AG04450 (cell line): ENCODE data around the gene UQCRQ. TPM values are rescaled to one million over a fixed set of nuclear protein-coding genes. Genes with fewer than 3 reads are reported as not detected.

ENCODE experiments used
- CTCF ChIA-PET: fragments of 300-600, 350-600 bp; formaldehyde crosslinking; extraction: SDS; loops from one replicate; lab custom pipeline; 2022; ENCODE audit warnings: antibody characterized with exemption, inconsistent platforms; lab: Charles Lee
- POLR2A ChIA-PET: fragments of 350-600 bp; formaldehyde crosslinking; extraction: SDS; loops from one replicate; lab custom pipeline; 2021; ENCODE audit warnings: antibody characterized with exemption, inconsistent platforms; lab: Yijun Ruan, JAX
- DNase-seq: peaks from one replicate; pipeline ENCODE4 v3.0.0-alpha.2; 2011; ENCODE audit warnings: low read depth, low spot score
- H3K27ac ChIP-seq: one replicate; pipeline ENCODE4 v1.5.1; 2012; ENCODE audit warnings: low read depth, low read length, control low read depth
- H3K27me3 ChIP-seq: one replicate; pipeline ENCODE4 v1.6.0; 2012; ENCODE audit warnings: low read length; ENCODE audit not compliant: control insufficient read depth, insufficient read depth
- H3K4me3 ChIP-seq: 2 replicates; pipeline ENCODE4 v1.5.1; 2011; ENCODE audit warnings: mild to moderate bottlenecking, low read depth, low read length, control low read depth
- H3K9me3 ChIP-seq: 2 replicates; pipeline ENCODE4 v1.5.1; 2012; ENCODE audit warnings: low read length; ENCODE audit not compliant: control insufficient read depth, insufficient read depth
- CTCF ChIP-seq: IDR thresholded peaks from 2 replicates; pipeline ENCODE4 v1.5.1; 2011; ENCODE audit warnings: low read depth, low read length, control low read depth, inconsistent platforms
- polyA plus RNA-seq: library from polyadenylated mRNA; depleted of rRNA; stranded (reverse); fragments of >200 nt; gene quantifications from 2 replicates; pipeline ENCODE4 v1.2.3, GENCODE V29; 2011

Gene UQCRQ
- polyA plus RNA-seq, 1 experiment: 318 TPM

- H3K4me3 ChIP-seq: no peak overlapping the region
- DNase-seq: no peak
- ChIA-PET CTCF (interaction anchor here (0.6 to 3.5 kb wide), 4 partner anchors 9 to 451 kb away, joined by 3 to 18 read pairs (median 4); no protein-coding TSS in a partner anchor), POLR2A (interaction anchor here (1.3 to 2.5 kb wide), 3 partner anchors 15 to 451 kb away, joined by 3 to 10 read pairs (median 3); partner anchors contain the start of genes GDF9 and UQCRQ)
- H3K27ac ChIP-seq: peak overlapping the region; percentile 95
- no peak for TF ChIP-seq CTCF
- no peaks in the 10 kb centered on the region for H3K9me3 ChIP-seq
- H3K27me3 ChIP-seq: no peaks in the 10 kb centered on the region
These were observed 27.7 kb upstream of the UQCRQ start for GRCh38 chr5:132838516-132839282.

- CTCF ChIA-PET: interaction anchor here (0.6 to 3.5 kb wide), 6 partner anchors 9 to 452 kb away, joined by 3 to 18 read pairs (median 4); partner anchors contain the start of gene SHROOM1
- peak overlapping the region; percentile 95 for H3K27ac ChIP-seq
- TF ChIP-seq CTCF: no peak
These were observed 26.8 kb upstream of the UQCRQ start for GRCh38 chr5:132839426-132840301.

GRCh38 chr5:132840313-132840712 lies 26.1 kb upstream of the UQCRQ start:
- no peak for DNase-seq
- Histone ChIP-seq H3K27me3 (no peaks in the 10 kb centered on the region), H3K4me3 (no peak overlapping the region), H3K27ac (peak overlapping the region; percentile 95), H3K9me3 (no peaks in the 10 kb centered on the region)
- CTCF ChIA-PET: interaction anchor here (1.0 to 3.5 kb wide), 5 partner anchors 10 to 453 kb away, joined by 3 to 18 read pairs (median 3); partner anchors contain the start of gene SHROOM1
- POLR2A ChIA-PET: interaction anchor here (1.2 to 2.5 kb wide), 3 partner anchors 26 to 452 kb away, joined by 3 to 10 read pairs (median 5); partner anchors contain the start of genes GDF9 and UQCRQ
- TF ChIP-seq CTCF: no peak

More at GRCh38 chr5:132839426-132840301, 26.8 kb upstream of the UQCRQ start:
- POLR2A ChIA-PET: interaction anchor here (1.2 to 2.5 kb wide), 4 partner anchors 14 to 452 kb away, joined by 3 to 10 read pairs (median 4); partner anchors contain the start of genes GDF9 and UQCRQ
- DNase-seq: peak; percentile 41
- H3K9me3 ChIP-seq: no peaks in the 10 kb centered on the region
- no peak overlapping the region for H3K4me3 ChIP-seq
- H3K27me3 ChIP-seq: no peaks in the 10 kb centered on the region

GRCh38 chr5:132840896-132841295 lies 25.5 kb upstream of the UQCRQ start:
- ChIA-PET POLR2A (interaction anchor here (0.6 to 2.5 kb wide), 2 partner anchors 25 to 314 kb away, joined by 3 to 10 read pairs; partner anchors contain the start of genes GDF9 and UQCRQ), CTCF (interaction anchor here (0.9 to 3.5 kb wide), 4 partner anchors 11 to 42 kb away, joined by 3 to 18 read pairs (median 4); partner anchors contain the start of gene SHROOM1)
- no peaks in the 10 kb centered on the region for H3K9me3 ChIP-seq
- H3K27me3 ChIP-seq: no peaks in the 10 kb centered on the region
- no peak overlapping the region for H3K4me3 ChIP-seq
- H3K27ac ChIP-seq: no peak overlapping the region
- no peak for TF ChIP-seq CTCF
- DNase-seq: no peak
